ENCODE measurements around the gene SGTA.

DNA sequence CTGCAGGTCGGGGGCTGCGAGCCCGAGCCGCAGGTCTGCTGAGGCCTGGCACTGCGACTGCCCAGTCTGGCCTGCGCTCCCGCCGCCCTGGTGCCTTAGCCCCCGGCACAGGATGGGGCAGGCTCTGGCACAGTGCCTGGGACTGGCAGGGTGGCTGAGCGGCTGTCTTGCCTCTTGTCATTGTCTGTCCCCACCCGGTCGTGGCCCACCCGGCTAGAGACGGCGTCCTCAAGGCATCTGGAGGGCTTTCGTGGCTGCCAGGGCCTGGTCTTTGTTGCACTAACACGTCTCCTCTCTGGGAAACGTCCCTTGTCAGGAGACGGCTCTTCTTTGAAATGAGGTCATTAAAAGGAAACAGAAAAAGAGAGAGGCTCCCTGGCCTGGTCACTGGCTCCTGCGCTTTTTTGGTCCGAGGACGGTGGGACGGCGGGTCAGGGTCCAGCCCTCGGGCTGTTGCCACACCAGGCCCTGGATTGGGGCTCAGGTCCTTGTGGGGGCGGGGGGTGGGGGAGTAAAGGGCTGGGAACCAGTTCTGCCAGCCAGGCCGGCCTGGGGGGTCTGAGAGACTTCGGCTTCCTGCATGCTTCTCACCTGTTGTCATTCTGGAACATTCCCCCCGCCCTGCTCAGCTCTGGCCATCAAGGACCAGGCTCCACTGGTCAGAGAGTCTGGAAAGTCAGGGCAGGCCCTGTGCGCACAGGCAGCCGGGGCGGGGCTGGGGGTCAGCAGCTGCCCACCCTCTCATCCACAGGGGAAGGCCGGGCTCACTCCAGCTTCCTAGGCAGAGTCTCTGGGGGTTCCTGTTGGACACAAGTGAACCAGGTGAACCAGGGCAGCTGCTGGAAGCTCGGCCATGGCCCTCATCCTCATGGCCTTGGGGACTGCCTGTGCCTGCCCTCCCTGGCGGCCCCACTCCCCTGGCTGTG is 30.4 kb upstream of the SGTA start:
- TF ChIP-seq EZH2 (IDR thresholded peaks at IDR 0.05; ENCODE audit: borderline replicate concordance, low read length): no peak
- TF ChIP-seq, protein P1, sequence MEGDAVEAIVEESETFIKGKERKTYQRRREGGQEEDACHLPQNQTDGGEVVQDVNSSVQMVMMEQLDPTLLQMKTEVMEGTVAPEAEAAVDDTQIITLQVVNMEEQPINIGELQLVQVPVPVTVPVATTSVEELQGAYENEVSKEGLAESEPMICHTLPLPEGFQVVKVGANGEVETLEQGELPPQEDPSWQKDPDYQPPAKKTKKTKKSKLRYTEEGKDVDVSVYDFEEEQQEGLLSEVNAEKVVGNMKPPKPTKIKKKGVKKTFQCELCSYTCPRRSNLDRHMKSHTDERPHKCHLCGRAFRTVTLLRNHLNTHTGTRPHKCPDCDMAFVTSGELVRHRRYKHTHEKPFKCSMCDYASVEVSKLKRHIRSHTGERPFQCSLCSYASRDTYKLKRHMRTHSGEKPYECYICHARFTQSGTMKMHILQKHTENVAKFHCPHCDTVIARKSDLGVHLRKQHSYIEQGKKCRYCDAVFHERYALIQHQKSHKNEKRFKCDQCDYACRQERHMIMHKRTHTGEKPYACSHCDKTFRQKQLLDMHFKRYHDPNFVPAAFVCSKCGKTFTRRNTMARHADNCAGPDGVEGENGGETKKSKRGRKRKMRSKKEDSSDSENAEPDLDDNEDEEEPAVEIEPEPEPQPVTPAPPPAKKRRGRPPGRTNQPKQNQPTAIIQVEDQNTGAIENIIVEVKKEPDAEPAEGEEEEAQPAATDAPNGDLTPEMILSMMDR (IDR thresholded peaks at IDR 0.05; ENCODE audit: low read length): no peak

Data from OCI-LY1 (cell line).